ENCODE measurements around the gene PCGF2.

GRCh38 chr17:38716368-38717005 is 31.6 kb downstream of the PCGF2 start:
- TF ChIP-seq ZFP30 (CRISPR knock-in tag; IDR thresholded peaks at IDR 0.05), result no peak
- no peak for TF ChIP-seq RARB (CRISPR knock-in tag; IDR thresholded peaks at IDR 0.05)
- no peak for TF ChIP-seq CSDC2 (CRISPR knock-in tag; IDR thresholded peaks at IDR 0.05)
- no peak for TF ChIP-seq SNAI2 (CRISPR knock-in tag; IDR thresholded peaks at IDR 0.05)
- TF ChIP-seq PPARA (CRISPR knock-in tag; IDR thresholded peaks at IDR 0.05; ENCODE audit: borderline replicate concordance), result no peak

Data from SK-N-SH treated with all-trans-retinoic acid at 6 μM for 48 hours (cell line).